K562 (cell line): Measurements from ENCODE around the gene MEF2D. TPM values are rescaled to one million over a fixed set of nuclear protein-coding genes. Genes with fewer than 3 reads are reported as not detected.
A peak's percentile ranks its signal among the peaks of the same experiment; 100 is the strongest.

Experiments used
- ATAC-seq: fragments of 200-7000 bp; cut with Tn5 transposase; 3 replicates; pipeline ENCODE4 v1.9.1; 2020; ENCODE audit warnings: moderate library complexity
- BruUV-seq: library from RNA; stranded (reverse); fragments of 400-500 nt; replicated peaks from 2 replicates; lab custom pipeline; 2021; lab: Mats Ljungman, UMichigan
- CTCF ChIA-PET: fragments of 300-600 bp; formaldehyde crosslinking; extraction: SDS; loops from one replicate; lab custom pipeline; 2021; ENCODE audit warnings: low intra/inter-chr PET ratio; lab: Yijun Ruan, JAX
- POLR2A ChIA-PET: fragments of 300-600, 350-650 bp; sonication (Branson Sonifier 250); formaldehyde crosslinking; extraction: SDS; loops from one replicate; lab custom pipeline; 2021; ENCODE audit warnings: antibody characterized with exemption, inconsistent platforms; lab: Yijun Ruan, JAX
- DNase-seq, 4 experiments: peaks; one replicate each; pipeline versions ENCODE4 v3.0.0 to v3.0.0-alpha.2; 2011 to 2018; ENCODE audit warnings: low spot score in 3 of 4, mixed read lengths in 3 of 4; ENCODE audit errors: extremely low read depth in 1 of 4
- FAIRE-seq: peaks from 2 replicates; lab custom pipeline; 2011; peaks lifted over from hg19 to GRCh38; lab: Jason Lieb, UNC
- H2AFZ ChIP-seq: 2 replicates; pipeline ENCODE4 v1.6.0; 2011; ENCODE audit warnings: low read depth, low read length, control low read depth, inconsistent platforms
- H3K27ac ChIP-seq: fragments of 200-600 bp; 3 replicates; pipeline ENCODE4 v1.8.0; 2011; ENCODE audit warnings: low read depth, mild to moderate bottlenecking, control low read depth, inconsistent platforms, low read length, moderate library complexity, mixed read lengths; ENCODE audit errors: extremely low read depth
- H3K27me3 ChIP-seq, 2 experiments: fragments of 300-600 bp in 1 of 2; 2 replicates in 1 of 2; 3 replicates in 1 of 2; pipeline versions ENCODE4 v1.6.0 to v1.8.0; 2011; ENCODE audit warnings: inconsistent platforms in 2 of 2, low read length in 2 of 2, mild to moderate bottlenecking in 1 of 2, mixed read lengths in 1 of 2, moderate library complexity in 1 of 2; ENCODE audit not compliant: control insufficient read depth in 2 of 2, insufficient read depth in 2 of 2
- H3K36me3 ChIP-seq: fragments of 300-600 bp; 3 replicates; pipeline ENCODE4 v1.8.0; 2011; ENCODE audit warnings: mild to moderate bottlenecking, low read length, inconsistent platforms; ENCODE audit not compliant: control insufficient read depth, insufficient read depth
- H3K4me1 ChIP-seq, 2 experiments: fragments of 200-600 bp in 1 of 2; replicated peaks in 1 of 2; 2 replicates in 1 of 2; 3 replicates in 1 of 2; pipeline versions ENCODE4 v1.5.1 to v1.8.0; 2011; ENCODE audit warnings: inconsistent platforms in 2 of 2, low read length in 2 of 2, mild to moderate bottlenecking in 1 of 2, mixed read lengths in 1 of 2, moderate library complexity in 1 of 2; ENCODE audit not compliant: control insufficient read depth in 2 of 2, insufficient read depth in 2 of 2
- H3K4me2 ChIP-seq: 2 replicates; pipeline ENCODE4 v1.6.1; 2011; ENCODE audit warnings: low read length, control low read depth, inconsistent platforms, mixed read lengths; ENCODE audit not compliant: insufficient read depth
- H3K4me3 ChIP-seq: fragments of 200-600 bp; sonication (generic), shearing (Covaris generic); 2 replicates; pipeline ENCODE4 v1.5.1; 2016; ENCODE audit warnings: control low read depth, inconsistent platforms
- H3K79me2 ChIP-seq: fragments of 200-600 bp; 3 replicates; pipeline ENCODE4 v1.8.0; 2011; ENCODE audit warnings: low read length, inconsistent platforms; ENCODE audit not compliant: control insufficient read depth, insufficient read depth
- H3K9ac ChIP-seq, 2 experiments: 2 replicates each; pipeline versions ENCODE4 v1.6.0 to v1.6.1; 2011; ENCODE audit warnings: low read depth in 2 of 2, low read length in 2 of 2, control low read depth in 1 of 2, inconsistent platforms in 1 of 2, mild to moderate bottlenecking in 1 of 2, mixed read lengths in 1 of 2; ENCODE audit not compliant: insufficient read depth in 1 of 2
- H3K9me1 ChIP-seq: one replicate; pipeline ENCODE4 v1.6.0; 2011; ENCODE audit warnings: inconsistent platforms, mild to moderate bottlenecking, low read length, moderate library complexity; ENCODE audit not compliant: control insufficient read depth, insufficient read depth
- H3K9me3 ChIP-seq: replicated peaks from 2 replicates; pipeline ENCODE4 v1.5.1; 2011; ENCODE audit warnings: low read depth, low read length, inconsistent platforms; ENCODE audit not compliant: control insufficient read depth, insufficient read depth
- H4K20me1 ChIP-seq: replicated peaks from 2 replicates; pipeline ENCODE4 v1.6.1; 2011; ENCODE audit warnings: low read length, inconsistent platforms, mixed read lengths; ENCODE audit not compliant: control insufficient read depth, insufficient read depth
- ELF2 ChIP-seq: fragments of 250-450 bp; sonication (Bioruptor Pico); IDR thresholded peaks from 2 replicates; pipeline ENCODE4 v1.5.0; 2021; ENCODE audit warnings: mild to moderate bottlenecking
- MAFF ChIP-seq: IDR thresholded peaks from 2 replicates; pipeline ENCODE4 v1.6.1; 2012; ENCODE audit warnings: low read length, improper control_type of control experiment
- MLLT1 ChIP-seq, 2 experiments: fragments of 450-650 bp; IDR thresholded peaks; 2 replicates each; pipeline ENCODE4 v1.6.1; 2016
- NBN ChIP-seq: fragments of 450-650 bp; IDR thresholded peaks from 2 replicates; pipeline ENCODE4 v1.6.1; 2016; ENCODE audit warnings: low read depth, mild to moderate bottlenecking
- RNF2 ChIP-seq: sonication (generic); IDR thresholded peaks from 2 replicates; pipeline ENCODE4 v1.6.1; 2016
- SAP30 ChIP-seq: fragments of 200-600 bp; sonication (generic); IDR thresholded peaks from 2 replicates; pipeline ENCODE4 v1.6.1; 2012; ENCODE audit warnings: borderline replicate concordance, low read depth, mild to moderate bottlenecking, moderate library complexity, low read length, control low read depth, inconsistent platforms; ENCODE audit not compliant: insufficient read depth, poor library complexity, severe bottlenecking
- SOX6 ChIP-seq: fragments of 450-650 bp; IDR thresholded peaks from 2 replicates; pipeline ENCODE4 v1.6.1; 2014; ENCODE audit warnings: mild to moderate bottlenecking
- TBP ChIP-seq: optimal IDR thresholded peaks from 2 replicates; pipeline ENCODE3; 2011; ENCODE audit warnings: low read depth, low read length, improper control_type of control experiment
- TOE1 ChIP-seq, 2 experiments: fragments of 450-650 bp in 1 of 2; sonication (generic) in 1 of 2; formaldehyde crosslinking in 1 of 2; IDR thresholded peaks; 2 replicates each; pipeline versions ENCODE4 v1.7.1 to v1.8.0; 2016 to 2022; ENCODE audit warnings: borderline replicate concordance in 2 of 2, mild to moderate bottlenecking in 2 of 2, antibody characterized with exemption in 1 of 2, inconsistent platforms in 1 of 2, low read depth in 1 of 2, missing genetic modification reagents in 1 of 2, moderate library complexity in 1 of 2
- TRIM24 ChIP-seq, 2 experiments: fragments of 450-650 bp; IDR thresholded peaks; 2 replicates each; pipeline ENCODE4 v1.6.1; 2016
- ZBTB2 ChIP-seq: fragments of 450-650 bp; IDR thresholded peaks from 2 replicates; pipeline ENCODE4 v1.6.1; 2016; ENCODE audit warnings: antibody characterized with exemption
- ZBTB7A ChIP-seq: IDR thresholded peaks from 2 replicates; pipeline ENCODE4 v1.6.1; 2011; ENCODE audit warnings: low read depth, mild to moderate bottlenecking, low read length, moderate library complexity, borderline replicate concordance; ENCODE audit not compliant: control insufficient read depth
- ZNF511 ChIP-seq: sonication (generic); formaldehyde crosslinking; IDR thresholded peaks from 2 replicates; pipeline ENCODE4 v1.8.0; 2022; ENCODE audit warnings: mild to moderate bottlenecking, missing genetic modification reagents
- ZNF740 ChIP-seq, 3 experiments: fragments of 200-800 bp in 1 of 3; sonication (Bioruptor generic) in 1 of 3; sonication (generic) in 1 of 3; formaldehyde crosslinking in 1 of 3; IDR thresholded peaks; 2 replicates each; pipeline versions ENCODE4 v1.6.1 to v1.8.0; 2016 to 2022; ENCODE audit warnings: mild to moderate bottlenecking in 2 of 3, missing compliant biosample characterization in 2 of 3, missing genetic modification characterization in 2 of 3, missing genetic modification reagents in 1 of 3
- ZNF766 ChIP-seq: fragments of 200-800 bp; sonication (Bioruptor generic); conservative IDR thresholded peaks from 2 replicates; pipeline ENCODE4 v1.6.1; 2016; ENCODE audit warnings: missing genetic modification characterization, missing compliant biosample characterization
- WGBS: fragments of 100-300 bp; shearing (Covaris generic); methylation state at CpG from one replicate; pipeline ENCODE4 v1.1.6; 2016; ENCODE audit warnings: low coverage, mixed read lengths; ENCODE audit not compliant: insufficient coverage; ENCODE audit errors: missing lambda C conversion rate; 5-methylcytosine and 5-hydroxymethylcytosine counted together
- in situ Hi-C: fragments of 300-500 bp; cut with MboI; formaldehyde crosslinking; loops from 4 replicates; pipeline ENCODE4 v1.15.0; 2018; ENCODE audit warnings: inconsistent platforms, mixed read lengths
- intact Hi-C: fragments of 100-400 bp; cut with micrococcal nuclease; formaldehyde crosslinking; loops from 2 replicates; pipeline ENCODE4 v1.14.2; 2022
- polyA plus RNA-seq, 8 experiments: library from polyadenylated mRNA; depleted of rRNA in 4 of 8; stranded (reverse) in 5 of 8; unstranded in 3 of 8; fragments of >200 nt; fragmentation: Nextera tagmentation in 2 of 8; fragmentation: Illumina TruSeq in 1 of 8; extraction: Ambion mirVana in 2 of 8; extraction: Trizol in 1 of 8; gene quantifications; 2 replicates each; pipeline versions ENCODE4 v1.2.1 to v1.2.3, GENCODE V29; 2011 to 2014; ENCODE audit warnings: inconsistent platforms in 1 of 8, missing spikeins in 1 of 8
- total RNA-seq, 7 experiments: library from RNA; depleted of rRNA in 6 of 7; stranded (reverse); fragments of >200 nt in 6 of 7; fragmentation: Illumina TruSeq in 2 of 7; extraction: Trizol in 2 of 7; gene quantifications; 2 replicates each; pipeline versions ENCODE4 v1.2.1 to v1.2.3, GENCODE V29; 2011 to 2021; ENCODE audit warnings: low replicate concordance in 1 of 7

Gene MEF2D
- total and polyA plus RNA-seq, 9 of the 15 experiments (the other 6 are each of a cell fraction or from before 2014, with no cell fraction given) = 0.10 to 19.5 (median 2.6) TPM

- DNase-seq (peak in 3 of 4 experiments; percentile 53 to 68 (median 66)), ATAC-seq (peak; percentile 2; the same call in 2 of the 3 replicates), FAIRE-seq (no peak)
- Histone ChIP-seq H3K4me3 (peak overlapping the region; percentile 71), H3K36me3 (peaks cover 4% of the 10 kb centered on the region; the same call in 2 of the 3 replicates), H3K9ac (peak overlapping the region; percentile 91 to 96), H3K79me2 (peaks cover 55% of the 10 kb centered on the region), H4K20me1 (peaks cover 31% of the 10 kb centered on the region), H3K27me3 (no peaks in the 10 kb centered on the region; a peak in 1 of 5 replicates), H3K4me1 (peaks cover 74 to 75% of the 10 kb centered on the region in 2 experiments), H3K9me3 (no peaks in the 10 kb centered on the region), H2AFZ (0 out of 2 replicates have a peak overlapping the region, but pooled peaks have one; percentile 32), H3K27ac (peak overlapping the region; percentile 97), H3K9me1 (peaks cover 7% of the 10 kb centered on the region), H3K4me2 (peak overlapping the region; percentile 74)
- WGBS = 0% methylated on average over 30 of the region's 51 CpGs
- in situ Hi-C loops = no loop called here
- intact Hi-C loops = loop anchor here (1.0 to 5.0 kb wide), 3 partner anchors 11 to 163 kb away; partner anchors contain the start of genes CCT3 and TSACC
- TSS peak; percentile 79 for BruUV-seq
- CTCF ChIA-PET = no interaction called here
- POLR2A ChIA-PET = interaction anchor here (0.6 to 6.6 kb wide), 6 partner anchors 10 to 228 kb away, joined by 3 to 62 read pairs (median 4); partner anchors contain the start of genes ISG20L2 and METTL25B
- peak; percentile 11 for TF ChIP-seq TBP
- TF ChIP-seq ZBTB7A = peak; percentile 61
- TF ChIP-seq TRIM24 (IDR thresholded peaks at IDR 0.05) = no peak
- no peak for TF ChIP-seq NBN
- TF ChIP-seq ZNF740 (CRISPR knock-in tag; IDR thresholded peaks at IDR 0.05) = no peak
- TF ChIP-seq ZNF740 (tag; IDR thresholded peaks at IDR 0.05) = 0 out of 4 replicates have a peak, but pooled peaks of 1 of the 2 experiments have one; percentile 6
- TF ChIP-seq ZBTB2 = 0 out of 2 replicates have a peak, but pooled peaks have one; percentile 43
- 0 out of 2 replicates have a peak, but pooled peaks have one; percentile 36 for TF ChIP-seq ELF2 (CRISPR knock-in tag)
- no peak for TF ChIP-seq ZNF766
- 0 out of 2 replicates have a peak, but pooled peaks have one; percentile 31 for TF ChIP-seq TOE1 (IDR thresholded peaks at IDR 0.05; ENCODE audit: borderline replicate concordance)
- no peak for TF ChIP-seq TOE1 (CRISPR knock-in tag; IDR thresholded peaks at IDR 0.05; ENCODE audit: borderline replicate concordance, low read depth)
- TF ChIP-seq SOX6 = no peak
- 0 out of 2 replicates have a peak, but pooled peaks have one; percentile 60 for TF ChIP-seq ZNF511 (CRISPR knock-in tag)
- peak; percentile 91 for TF ChIP-seq SAP30
- TF ChIP-seq RNF2 = no peak
- TF ChIP-seq MLLT1 (IDR thresholded peaks at IDR 0.05) = 0 out of 4 replicates have a peak, but pooled peaks of 1 of the 2 experiments have one; percentile 45
- TF ChIP-seq MAFF = no peak
Measured at GRCh38 chr1:156499842-156500542, 583 bp downstream of the MEF2D start.
